ENCODE data around the gene SORCS1. TPM values are rescaled to one million over a fixed set of nuclear protein-coding genes. Genes with fewer than 3 reads are reported as not detected.

Gene SORCS1
- total and polyA plus RNA-seq, 2 experiments from 2014 or later = 2.9 to 8.9 TPM

GRCh38 chr10:106734220-106734619 is 430.3 kb downstream of the SORCS1 start:
- Mint-ChIP-seq H3K27me3 (ENCODE audit: insufficient read depth, low read depth, poor library complexity) (no peaks in the 10 kb centered on the region), H3K4me3 (no peak overlapping the region), H3K36me3 (ENCODE audit: low read depth) (no peaks in the 10 kb centered on the region), H3K27ac (no peak overlapping the region), H3K4me1 (peaks cover 11% of the 10 kb centered on the region; the same call in 2 of the 3 replicates), H3K9me3 (no peaks in the 10 kb centered on the region)
- no peaks in the 10 kb centered on the region for H3K79me2 ChIP-seq (replicated peaks; ENCODE audit: insufficient read depth)
- DNase-seq (ENCODE audit: low spot score) (no peak), ATAC-seq (no peak)
- H3K27me3 ChIP-seq (ENCODE audit: insufficient read depth) = no peaks in the 10 kb centered on the region
- H3K36me3 ChIP-seq (ENCODE audit: insufficient read depth) = no peaks in the 10 kb centered on the region
- TF ChIP-seq STAT1 (IDR thresholded peaks at IDR 0.05; ENCODE audit: unreplicated experiment) = no peak
- TF ChIP-seq JUNB (IDR thresholded peaks at IDR 0.05; ENCODE audit: unreplicated experiment) = no peak
- no peak for TF ChIP-seq ETS1 (IDR thresholded peaks at IDR 0.05)
- no peak for TF ChIP-seq ZNF114 (CRISPR knock-in tag; IDR thresholded peaks at IDR 0.05)
- TF ChIP-seq EZH2phosphoT487 (IDR thresholded peaks at IDR 0.05; ENCODE audit: unreplicated experiment) = no peak
- no peak for TF ChIP-seq ZNF462 (CRISPR knock-in tag; IDR thresholded peaks at IDR 0.05)
- no peaks in the 10 kb centered on the region for H3K9me2 ChIP-seq (ENCODE audit: insufficient read depth)
- no peaks in the 10 kb centered on the region for H4K20me1 ChIP-seq (replicated peaks; ENCODE audit: insufficient read depth)
- no peak overlapping the region for H3K27ac ChIP-seq (ENCODE audit: low read depth)
- no peak overlapping the region for H3K4me3 ChIP-seq
- no peak overlapping the region for H2AFZ ChIP-seq
- H3F3A ChIP-seq (replicated peaks; ENCODE audit: low read depth) = no peaks in the 10 kb centered on the region
- 0 out of 2 replicates have a peak, but pooled peaks cover 6% of the 10 kb centered on the region for H3K4me1 ChIP-seq (ENCODE audit: insufficient read depth)
- no peak overlapping the region for H3K4me2 ChIP-seq

Measured in GM23338 (cell line).